CD4-positive, alpha-beta T cell (primary cell): ENCODE results near the gene TUBGCP6. TPM values are rescaled to one million over a fixed set of nuclear protein-coding genes. Genes with fewer than 3 reads are reported as not detected.

Experiments
- ATAC-seq: fragments of 200-7000 bp; cut with Tn5 transposase; one replicate; pipeline ENCODE4 v1.10.0; 2022; ENCODE audit warnings: mild to moderate bottlenecking; ENCODE audit not compliant: poor library complexity
- CTCF ChIA-PET: fragments of 350-600 bp; sonication (Branson Sonifier 250); formaldehyde crosslinking; loops from one replicate; lab custom pipeline; 2021; ENCODE audit warnings: antibody characterized with exemption, inconsistent platforms; lab: Charles Lee
- POLR2A ChIA-PET: fragments of 350-600 bp; sonication (Branson Sonifier 250); formaldehyde crosslinking; loops from one replicate; lab custom pipeline; 2021; ENCODE audit warnings: antibody characterized with exemption, inconsistent platforms; lab: Charles Lee
- DNase-seq, 14 experiments: peaks; one replicate each; pipeline ENCODE4 v3.0.0-alpha.2; 2013 to 2020; ENCODE audit warnings: mixed read lengths in 2 of 14
- H3K27ac ChIP-seq, 2 donors: one replicate each; pipeline versions ENCODE4 v1.5.1 to v1.7.0; 2013; ENCODE audit warnings: low read length in 2 of 2, low read depth in 1 of 2, mild to moderate bottlenecking in 1 of 2
- H3K27me3 ChIP-seq, 2 experiments: 1 replicate in 1 of 2; 2 replicates in 1 of 2; pipeline versions ENCODE4 v1.6.1 to v1.7.0; 2013; ENCODE audit warnings: low read length in 2 of 2, control low read depth in 1 of 2, mild to moderate bottlenecking in 1 of 2, moderate library complexity in 1 of 2; ENCODE audit not compliant: insufficient read depth in 2 of 2, control insufficient read depth in 1 of 2
- H3K36me3 ChIP-seq: one replicate; pipeline ENCODE4 v1.6.1; 2013; ENCODE audit warnings: low read length, control low read depth; ENCODE audit not compliant: insufficient read depth
- H3K4me1 ChIP-seq: one replicate; pipeline ENCODE4 v1.6.1; 2013; ENCODE audit warnings: low read length, control low read depth; ENCODE audit not compliant: insufficient read depth
- H3K4me3 ChIP-seq: one replicate; pipeline ENCODE4 v1.5.1; 2013; ENCODE audit warnings: mild to moderate bottlenecking, low read length, moderate library complexity
- H3K9me3 ChIP-seq, 2 experiments: 1 replicate in 1 of 2; 2 replicates in 1 of 2; pipeline versions ENCODE4 v1.6.1 to v1.7.0; 2013; ENCODE audit warnings: low read length in 2 of 2, mild to moderate bottlenecking in 2 of 2, control low read depth in 1 of 2, moderate library complexity in 1 of 2; ENCODE audit not compliant: control insufficient read depth in 1 of 2, insufficient read depth in 1 of 2
- H3K27ac Mint-ChIP-seq: one replicate; pipeline ENCODE4 v1.8.0; 2020; ENCODE audit warnings: mixed read lengths
- H3K27me3 Mint-ChIP-seq: one replicate; pipeline ENCODE4 v1.8.0; 2021; ENCODE audit warnings: mixed read lengths
- H3K36me3 Mint-ChIP-seq: one replicate; pipeline ENCODE4 v1.8.0; 2021; ENCODE audit warnings: low read depth, mixed read lengths
- H3K4me1 Mint-ChIP-seq: one replicate; pipeline ENCODE4 v1.8.0; 2021; ENCODE audit warnings: low read depth, mixed read lengths
- H3K4me3 Mint-ChIP-seq: one replicate; pipeline ENCODE4 v1.8.0; 2020; ENCODE audit warnings: mild to moderate bottlenecking, mixed read lengths
- H3K9me3 Mint-ChIP-seq: one replicate; pipeline ENCODE4 v1.8.0; 2020; ENCODE audit warnings: mixed read lengths
- CTCF ChIP-seq: fragments of 200-600 bp; IDR thresholded peaks from one replicate; pipeline ENCODE4 v1.8.0; 2022; ENCODE audit warnings: antibody characterized with exemption, mild to moderate bottlenecking
- intact Hi-C, 2 experiments: fragments of 100-400 bp; cut with DNase I in 1 of 2; cut with micrococcal nuclease in 1 of 2; formaldehyde crosslinking; loops; one replicate each; pipeline versions ENCODE4 v1.15.1 to v1.9.0; 2023 to 2025; cut with DNase I, micrococcal nuclease
- total RNA-seq, 174 experiments: library from RNA in 2 of 174; stranded (reverse) in 2 of 174; gene quantifications; one replicate each; pipeline ENCODE4 v1.2.3 and lab custom pipeline; 2021 to 2026

The TUBGCP6 gene
- total RNA-seq, 2 experiments from 2014 or later, result 124 to 126 TPM

- peaks cover 4% of the 10 kb centered on the region for H3K27me3 Mint-ChIP-seq
- H3K4me1 Mint-ChIP-seq, result peaks cover 25% of the 10 kb centered on the region
- H3K4me1 ChIP-seq, result peaks cover 53% of the 10 kb centered on the region
- H3K27me3 ChIP-seq, result peaks cover 0 to 2% of the 10 kb centered on the region in 2 experiments
- intact Hi-C loops, result loop anchor here in 1 of 2 experiments (2.0 to 5.0 kb wide), 3 partner anchors 17 to 268 kb away; partner anchors contain the start of genes ALG12 and CRELD2
- H3K27ac Mint-ChIP-seq, result peak within 1 kb of the TSS; percentile 96
- peaks cover 4% of the 10 kb centered on the region for H3K36me3 ChIP-seq
- peak; percentile 67 for ATAC-seq
- H3K36me3 Mint-ChIP-seq, result peaks cover 7% of the 10 kb centered on the region
- peak within 1 kb of the TSS; percentile 62 for H3K4me3 ChIP-seq
- H3K27ac ChIP-seq, result peak within 1 kb of the TSS; percentile 56 to 60
- H3K4me3 Mint-ChIP-seq, result peak within 1 kb of the TSS; percentile 95
- no peaks in the 10 kb centered on the region for H3K9me3 Mint-ChIP-seq
- no peaks in the 10 kb centered on the region for H3K9me3 ChIP-seq
- ChIA-PET CTCF (no interaction called here), POLR2A (no interaction called here)
- TF ChIP-seq CTCF, result no peak
- DNase-seq, result peak; percentile 77 to 96 (median 88)
These were observed 59.3 kb downstream of the TUBGCP6 start, which contains the start of gene TRABD for GRCh38 chr22:50185375-50186087. TRABD (plus strand) TSS chr22:50185913; CDS start chr22:50193061, 7,148 bp downstream.

GRCh38 chr22:50184902-50185374 lies 59.9 kb downstream of the TUBGCP6 start:
- Mint-ChIP-seq H3K27me3 (peaks cover 7% of the 10 kb centered on the region), H3K9me3 (no peaks in the 10 kb centered on the region), H3K27ac (peak overlapping the region; percentile 47), H3K4me1 (peaks cover 23% of the 10 kb centered on the region), H3K4me3 (peak overlapping the region; percentile 89), H3K36me3 (peaks cover 4% of the 10 kb centered on the region)
- Histone ChIP-seq H3K9me3 (no peaks in the 10 kb centered on the region), H3K27me3 (peaks cover 0 to 2% of the 10 kb centered on the region in 2 experiments), H3K36me3 (peaks cover 4% of the 10 kb centered on the region), H3K27ac (no peak overlapping the region), H3K4me3 (peak overlapping the region; percentile 60), H3K4me1 (peaks cover 47% of the 10 kb centered on the region)
- DNase-seq (no peak), ATAC-seq (no peak)
- ChIA-PET POLR2A (no interaction called here), CTCF (interaction anchor here (0.8 kb wide), 1 partner anchor 17 kb away, joined by 3 read pairs; no protein-coding TSS in a partner anchor)
- intact Hi-C loops, result loop anchor here in 1 of 2 experiments (2.0 to 5.0 kb wide), 3 partner anchors 18 to 268 kb away; partner anchors contain the start of genes ALG12 and CRELD2
- TF ChIP-seq CTCF, result no peak

- H3K4me1 Mint-ChIP-seq, result peaks cover 16% of the 10 kb centered on the region
- peak overlapping the region; percentile 64 for H3K27ac Mint-ChIP-seq
- POLR2A ChIA-PET, result interaction anchor here (0.5 kb wide), 1 partner anchor 414 kb away, joined by 3 read pairs; no protein-coding TSS in a partner anchor
These were observed 60.6 kb downstream of the TUBGCP6 start for GRCh38 chr22:50184004-50184901.

More at GRCh38 chr22:50184004-50184901, 60.6 kb downstream of the TUBGCP6 start:
- ATAC-seq (no peak), DNase-seq (peak in 1 of 14 experiments; percentile 37)
- peaks cover 12% of the 10 kb centered on the region for H3K27me3 Mint-ChIP-seq
- Histone ChIP-seq H3K9me3 (no peaks in the 10 kb centered on the region), H3K27me3 (peaks cover 0 to 2% of the 10 kb centered on the region in 2 experiments), H3K4me3 (no peak overlapping the region), H3K4me1 (peaks cover 40% of the 10 kb centered on the region), H3K27ac (no peak overlapping the region), H3K36me3 (peaks cover 4% of the 10 kb centered on the region)
- peak overlapping the region; percentile 85 for H3K4me3 Mint-ChIP-seq
- peaks cover 4% of the 10 kb centered on the region for H3K36me3 Mint-ChIP-seq
- intact Hi-C loops, result loop anchor here in 1 of 2 experiments (2.0 kb wide), 1 partner anchor 19 kb away; no protein-coding TSS in a partner anchor
- H3K9me3 Mint-ChIP-seq, result no peaks in the 10 kb centered on the region
- CTCF ChIA-PET, result interaction anchor here (0.8 kb wide), 1 partner anchor 18 kb away, joined by 3 read pairs; no protein-coding TSS in a partner anchor
- no peak for TF ChIP-seq CTCF
